CD4-positive, alpha-beta T cell (primary cell): Measurements from ENCODE around the gene CFAP61. TPM values are rescaled to one million over a fixed set of nuclear protein-coding genes. Genes with fewer than 3 reads are reported as not detected.

ENCODE experiments used
- ATAC-seq: fragments of 200-7000 bp; cut with Tn5 transposase; one replicate; pipeline ENCODE4 v1.10.0; 2022; ENCODE audit warnings: mild to moderate bottlenecking; ENCODE audit not compliant: poor library complexity
- CTCF ChIA-PET: fragments of 350-600 bp; sonication (Branson Sonifier 250); formaldehyde crosslinking; loops from one replicate; lab custom pipeline; 2021; ENCODE audit warnings: antibody characterized with exemption, inconsistent platforms; lab: Charles Lee
- POLR2A ChIA-PET: fragments of 350-600 bp; sonication (Branson Sonifier 250); formaldehyde crosslinking; loops from one replicate; lab custom pipeline; 2021; ENCODE audit warnings: antibody characterized with exemption, inconsistent platforms; lab: Charles Lee
- DNase-seq, 14 experiments: peaks; one replicate each; pipeline ENCODE4 v3.0.0-alpha.2; 2013 to 2020; ENCODE audit warnings: mixed read lengths in 2 of 14
- H3K27ac ChIP-seq, 2 donors: one replicate each; pipeline versions ENCODE4 v1.5.1 to v1.7.0; 2013; ENCODE audit warnings: low read length in 2 of 2, low read depth in 1 of 2, mild to moderate bottlenecking in 1 of 2
- H3K27me3 ChIP-seq, 2 experiments: 1 replicate in 1 of 2; 2 replicates in 1 of 2; pipeline versions ENCODE4 v1.6.1 to v1.7.0; 2013; ENCODE audit warnings: low read length in 2 of 2, control low read depth in 1 of 2, mild to moderate bottlenecking in 1 of 2, moderate library complexity in 1 of 2; ENCODE audit not compliant: insufficient read depth in 2 of 2, control insufficient read depth in 1 of 2
- H3K36me3 ChIP-seq: one replicate; pipeline ENCODE4 v1.6.1; 2013; ENCODE audit warnings: low read length, control low read depth; ENCODE audit not compliant: insufficient read depth
- H3K4me1 ChIP-seq: one replicate; pipeline ENCODE4 v1.6.1; 2013; ENCODE audit warnings: low read length, control low read depth; ENCODE audit not compliant: insufficient read depth
- H3K4me3 ChIP-seq: one replicate; pipeline ENCODE4 v1.5.1; 2013; ENCODE audit warnings: mild to moderate bottlenecking, low read length, moderate library complexity
- H3K9me3 ChIP-seq, 2 experiments: 1 replicate in 1 of 2; 2 replicates in 1 of 2; pipeline versions ENCODE4 v1.6.1 to v1.7.0; 2013; ENCODE audit warnings: low read length in 2 of 2, mild to moderate bottlenecking in 2 of 2, control low read depth in 1 of 2, moderate library complexity in 1 of 2; ENCODE audit not compliant: control insufficient read depth in 1 of 2, insufficient read depth in 1 of 2
- H3K27ac Mint-ChIP-seq: one replicate; pipeline ENCODE4 v1.8.0; 2020; ENCODE audit warnings: mixed read lengths
- H3K27me3 Mint-ChIP-seq: one replicate; pipeline ENCODE4 v1.8.0; 2021; ENCODE audit warnings: mixed read lengths
- H3K36me3 Mint-ChIP-seq: one replicate; pipeline ENCODE4 v1.8.0; 2021; ENCODE audit warnings: low read depth, mixed read lengths
- H3K4me1 Mint-ChIP-seq: one replicate; pipeline ENCODE4 v1.8.0; 2021; ENCODE audit warnings: low read depth, mixed read lengths
- H3K4me3 Mint-ChIP-seq: one replicate; pipeline ENCODE4 v1.8.0; 2020; ENCODE audit warnings: mild to moderate bottlenecking, mixed read lengths
- H3K9me3 Mint-ChIP-seq: one replicate; pipeline ENCODE4 v1.8.0; 2020; ENCODE audit warnings: mixed read lengths
- intact Hi-C, 2 experiments: fragments of 100-400 bp; cut with DNase I in 1 of 2; cut with micrococcal nuclease in 1 of 2; formaldehyde crosslinking; loops; one replicate each; pipeline versions ENCODE4 v1.15.1 to v1.9.0; 2023 to 2025; cut with DNase I, micrococcal nuclease
- total RNA-seq, 174 experiments: library from RNA in 2 of 174; stranded (reverse) in 2 of 174; gene quantifications; one replicate each; pipeline ENCODE4 v1.2.3 and lab custom pipeline; 2021 to 2026
- TF ChIP-seq, protein P1 (sequence below): fragments of 200-600 bp; IDR thresholded peaks from one replicate; pipeline ENCODE4 v1.8.0; 2022; ENCODE audit warnings: antibody characterized with exemption, mild to moderate bottlenecking

CFAP61 gene
- total RNA-seq, 2 experiments from 2014 or later: not detected

GRCh38 chr20:20207872-20208271 lies 155.5 kb downstream of the CFAP61 start:
- ATAC-seq (no peak), DNase-seq (peak in 1 of 14 experiments; percentile 18)
- intact Hi-C loops: no loop called here
- TF ChIP-seq, protein P1, sequence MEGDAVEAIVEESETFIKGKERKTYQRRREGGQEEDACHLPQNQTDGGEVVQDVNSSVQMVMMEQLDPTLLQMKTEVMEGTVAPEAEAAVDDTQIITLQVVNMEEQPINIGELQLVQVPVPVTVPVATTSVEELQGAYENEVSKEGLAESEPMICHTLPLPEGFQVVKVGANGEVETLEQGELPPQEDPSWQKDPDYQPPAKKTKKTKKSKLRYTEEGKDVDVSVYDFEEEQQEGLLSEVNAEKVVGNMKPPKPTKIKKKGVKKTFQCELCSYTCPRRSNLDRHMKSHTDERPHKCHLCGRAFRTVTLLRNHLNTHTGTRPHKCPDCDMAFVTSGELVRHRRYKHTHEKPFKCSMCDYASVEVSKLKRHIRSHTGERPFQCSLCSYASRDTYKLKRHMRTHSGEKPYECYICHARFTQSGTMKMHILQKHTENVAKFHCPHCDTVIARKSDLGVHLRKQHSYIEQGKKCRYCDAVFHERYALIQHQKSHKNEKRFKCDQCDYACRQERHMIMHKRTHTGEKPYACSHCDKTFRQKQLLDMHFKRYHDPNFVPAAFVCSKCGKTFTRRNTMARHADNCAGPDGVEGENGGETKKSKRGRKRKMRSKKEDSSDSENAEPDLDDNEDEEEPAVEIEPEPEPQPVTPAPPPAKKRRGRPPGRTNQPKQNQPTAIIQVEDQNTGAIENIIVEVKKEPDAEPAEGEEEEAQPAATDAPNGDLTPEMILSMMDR: no peak
- Histone ChIP-seq H3K27me3 (peaks cover 0 to 6% of the 10 kb centered on the region in 2 experiments), H3K27ac (no peak overlapping the region), H3K36me3 (no peaks in the 10 kb centered on the region), H3K4me1 (no peaks in the 10 kb centered on the region), H3K4me3 (no peak overlapping the region), H3K9me3 (no peaks in the 10 kb centered on the region)
- H3K27ac Mint-ChIP-seq: no peak overlapping the region
- H3K4me3 Mint-ChIP-seq: no peak overlapping the region
- ChIA-PET CTCF (no interaction called here), POLR2A (no interaction called here)
- H3K36me3 Mint-ChIP-seq: no peaks in the 10 kb centered on the region
- H3K4me1 Mint-ChIP-seq: no peaks in the 10 kb centered on the region
- H3K27me3 Mint-ChIP-seq: peaks cover 7% of the 10 kb centered on the region
- no peaks in the 10 kb centered on the region for H3K9me3 Mint-ChIP-seq

DNA sequence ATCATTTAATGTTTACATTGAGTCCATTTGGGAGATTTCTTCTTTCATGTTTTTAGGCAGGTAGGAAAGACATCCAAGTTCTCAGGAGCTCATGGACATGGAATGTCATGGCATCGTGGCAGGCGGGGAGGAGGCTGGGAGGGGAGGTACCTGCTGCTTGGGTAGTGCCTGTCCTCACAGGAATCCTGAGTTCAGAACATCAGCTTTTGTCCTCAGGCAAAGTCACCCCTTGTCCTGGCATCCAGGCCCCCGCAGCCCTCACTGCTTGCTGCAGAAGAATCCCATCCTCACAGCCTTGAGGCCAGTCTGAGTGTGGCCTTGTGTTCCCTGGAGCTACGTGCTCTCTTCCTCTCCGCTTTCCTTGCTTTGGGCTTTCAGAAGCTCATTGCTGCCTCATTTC lies 157.4 kb downstream of the CFAP61 start:
- DNase-seq: no peak
- H3K9me3 Mint-ChIP-seq: no peaks in the 10 kb centered on the region
- H3K27me3 Mint-ChIP-seq: peaks cover under 1% of the 10 kb centered on the region
- no peak overlapping the region for H3K4me3 Mint-ChIP-seq
- POLR2A ChIA-PET: no interaction called here
- no peak overlapping the region for H3K4me3 ChIP-seq
- H3K4me1 ChIP-seq: no peaks in the 10 kb centered on the region
- no peaks in the 10 kb centered on the region for H3K4me1 Mint-ChIP-seq
- no peaks in the 10 kb centered on the region for H3K9me3 ChIP-seq
- H3K27ac Mint-ChIP-seq: no peak overlapping the region
- CTCF ChIA-PET: no interaction called here
- TF ChIP-seq, protein P1: no peak
- intact Hi-C loops: no loop called here
- H3K36me3 ChIP-seq: no peaks in the 10 kb centered on the region
- peaks cover 0 to under 1% of the 10 kb centered on the region in 2 experiments for H3K27me3 ChIP-seq
- ATAC-seq: no peak
- H3K27ac ChIP-seq: no peak overlapping the region
- H3K36me3 Mint-ChIP-seq: no peaks in the 10 kb centered on the region

- no peak overlapping the region for H3K4me3 Mint-ChIP-seq
- no peaks in the 10 kb centered on the region for H3K9me3 Mint-ChIP-seq
- no peak for DNase-seq
- H3K27ac Mint-ChIP-seq: no peak overlapping the region
- peaks cover 7% of the 10 kb centered on the region for H3K27me3 Mint-ChIP-seq
- ChIA-PET POLR2A (no interaction called here), CTCF (no interaction called here)
- TF ChIP-seq, protein P1: no peak
- Histone ChIP-seq H3K27me3 (no peaks in the 10 kb centered on the region), H3K36me3 (no peaks in the 10 kb centered on the region), H3K27ac (no peak overlapping the region), H3K4me1 (no peaks in the 10 kb centered on the region), H3K4me3 (no peak overlapping the region), H3K9me3 (no peaks in the 10 kb centered on the region)
- no peaks in the 10 kb centered on the region for H3K4me1 Mint-ChIP-seq
- H3K36me3 Mint-ChIP-seq: no peaks in the 10 kb centered on the region
- intact Hi-C loops: no loop called here
- ATAC-seq: no peak
These were observed 158.0 kb downstream of the CFAP61 start for GRCh38 chr20:20210327-20210726.
